Transverse colon (tissue), 4 donors: Measurements from ENCODE around the gene ANKS3. TPM values are rescaled to one million over a fixed set of nuclear protein-coding genes. Genes with fewer than 3 reads are reported as not detected.

Experiments
- DNase-seq: peaks from one replicate; pipeline ENCODE4 v3.0.0-alpha.2; 2019
- H3K27ac ChIP-seq, 4 donors: fragments of 200-600 bp; sonication (generic); 2 replicates each; pipeline ENCODE4 v1.5.1; 2016 to 2018; ENCODE audit warnings: inconsistent platforms in 4 of 4
- H3K27me3 ChIP-seq: fragments of 200-600 bp; sonication (generic); 2 replicates; pipeline ENCODE4 v1.5.1; 2017; ENCODE audit warnings: inconsistent platforms
- H3K36me3 ChIP-seq, 4 donors: fragments of 200-600 bp; sonication (generic); 2 replicates each; pipeline ENCODE4 v1.5.1; 2017 to 2019; ENCODE audit warnings: inconsistent platforms in 4 of 4
- H3K4me1 ChIP-seq, 4 donors: fragments of 200-600 bp; sonication (generic); 2 replicates each; pipeline ENCODE4 v1.5.1; 2017 to 2020; ENCODE audit warnings: inconsistent platforms in 4 of 4
- H3K4me3 ChIP-seq, 4 donors: fragments of 200-600 bp; sonication (generic); 1 replicate in 1 of 4; 2 replicates in 3 of 4; pipeline versions ENCODE4 v1.5.1 to v1.6.1; 2017 to 2019; ENCODE audit warnings: inconsistent platforms in 4 of 4
- H3K9me3 ChIP-seq, 2 donors: fragments of 200-600 bp; sonication (generic); 2 replicates each; pipeline ENCODE4 v1.5.1; 2017 to 2019; ENCODE audit warnings: inconsistent platforms in 2 of 2
- EP300 ChIP-seq: sonication (generic); formaldehyde crosslinking; IDR thresholded peaks from one replicate; pipeline ENCODE4 v1.6.1; 2017; ENCODE audit warnings: antibody characterized with exemption, low read depth
- POLR2A ChIP-seq: fragments of 450-650 bp; IDR thresholded peaks from one replicate; pipeline ENCODE4 v1.6.1; 2016; ENCODE audit warnings: antibody characterized with exemption, mild to moderate bottlenecking, moderate library complexity
- POLR2AphosphoS5 ChIP-seq, 3 donors: sonication (generic); formaldehyde crosslinking; IDR thresholded peaks; one replicate each; pipeline ENCODE4 v1.6.1; 2016; ENCODE audit warnings: antibody characterized with exemption in 3 of 3
- WGBS, 2 donors: methylation state at CpG; one replicate each; pipeline ENCODE4 v1.1.5; 2018; ENCODE audit warnings: low coverage in 1 of 2; 5-methylcytosine and 5-hydroxymethylcytosine counted together
- in situ Hi-C, 4 donors: fragments of 200-750 bp; cut with MboI; loops; one replicate each; pipeline versions ENCODE4 v1.15.0 to v1.15.1; 2017; ENCODE audit warnings: low sequenced_read_pairs in 3 of 4, low pct_ligation_motif_present in 1 of 4, low pct_unique_long_range_greater_than_20kb in 1 of 4
- intact Hi-C: fragments of 100-400 bp; cut with DNase I; formaldehyde crosslinking; loops from one replicate; pipeline ENCODE4 v1.15.1; 2023; ENCODE audit warnings: low total_unique reads
- total RNA-seq, 4 donors: library from RNA; depleted of rRNA; stranded (reverse); fragments of >200 nt; gene quantifications; one replicate each; pipeline ENCODE4 v1.1.0, GENCODE V29; 2016
- TF ChIP-seq, protein P1 (sequence below), 5 experiments: fragments of 200-600 bp in 3 of 5; fragments of 450-650 bp in 2 of 5; sonication (generic) in 3 of 5; IDR thresholded peaks; 1 replicate in 2 of 5; 2 replicates in 3 of 5; pipeline ENCODE4 v1.5.1; 2016 to 2017; ENCODE audit warnings: antibody characterized with exemption in 5 of 5, inconsistent platforms in 3 of 5, mild to moderate bottlenecking in 2 of 5, moderate library complexity in 1 of 5

Gene ANKS3
- total RNA-seq, 4 donors from 2014 or later = 14.9 to 38.4 (median 25.0) TPM

DNA sequence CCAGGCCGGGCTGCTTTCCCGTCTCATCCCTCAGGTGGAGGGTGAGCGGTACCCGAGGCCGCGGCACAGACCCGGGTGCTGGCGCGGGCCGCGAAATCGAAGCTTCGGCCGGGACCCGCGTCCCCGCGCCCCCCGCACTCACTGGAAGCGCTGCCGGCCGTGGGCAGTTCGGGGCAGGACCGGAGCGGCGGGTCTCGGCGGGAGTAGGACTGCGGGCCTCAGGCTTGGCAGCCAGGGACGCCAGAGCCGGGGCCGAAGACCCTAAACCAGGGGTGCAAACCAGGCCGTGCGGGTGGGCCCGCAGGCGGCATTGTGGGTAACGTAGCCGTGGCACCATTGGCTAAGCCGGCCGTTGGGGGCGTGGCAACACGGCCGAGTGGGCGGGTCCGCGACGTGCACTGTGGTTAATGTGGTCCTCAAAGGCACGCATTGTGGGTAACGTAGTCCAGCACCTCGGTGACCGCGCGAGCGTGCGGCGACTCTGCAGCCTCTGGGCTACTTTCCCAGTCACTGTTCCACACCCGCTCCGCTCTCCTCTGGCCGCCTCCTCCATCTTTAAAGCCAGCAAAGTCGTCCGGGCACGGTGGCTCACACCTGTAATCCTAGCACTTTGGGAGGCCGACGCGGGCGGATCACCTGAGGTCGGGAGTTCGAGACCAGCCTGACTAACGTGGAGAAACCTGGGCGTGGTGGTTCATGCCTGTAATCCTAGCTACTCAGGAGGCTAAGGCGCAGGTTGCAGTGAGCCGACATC lies 33.0 kb upstream of the ANKS3 start, which contains the start of gene ZNF500:
TSS of gene ZNF500 (minus strand) at position 288 of the 754 bp plus-strand sequence. CDS start 1,184 bp downstream, outside the sequence.
- DNase-seq = peak; percentile 99
- 3% methylated on average over 62 of the region's 72 CpGs; no CpG with 5 or more reads in 1 of the 2 donors for WGBS, 2 donors
- Histone ChIP-seq H3K4me1 (peaks cover 11 to 37% (median 26%) of the 10 kb centered on the region in 4 donors), H3K27me3 (no peaks in the 10 kb centered on the region), H3K4me3 (peak within 1 kb of the TSS; percentile 73 to 96 (median 92)), H3K36me3 (peaks cover 0 to 6% (median under 1%) of the 10 kb centered on the region in 4 donors), H3K27ac (peak within 1 kb of the TSS; percentile 91 to 96 (median 93)), H3K9me3 (no peaks in the 10 kb centered on the region)
- TF ChIP-seq, protein P1, sequence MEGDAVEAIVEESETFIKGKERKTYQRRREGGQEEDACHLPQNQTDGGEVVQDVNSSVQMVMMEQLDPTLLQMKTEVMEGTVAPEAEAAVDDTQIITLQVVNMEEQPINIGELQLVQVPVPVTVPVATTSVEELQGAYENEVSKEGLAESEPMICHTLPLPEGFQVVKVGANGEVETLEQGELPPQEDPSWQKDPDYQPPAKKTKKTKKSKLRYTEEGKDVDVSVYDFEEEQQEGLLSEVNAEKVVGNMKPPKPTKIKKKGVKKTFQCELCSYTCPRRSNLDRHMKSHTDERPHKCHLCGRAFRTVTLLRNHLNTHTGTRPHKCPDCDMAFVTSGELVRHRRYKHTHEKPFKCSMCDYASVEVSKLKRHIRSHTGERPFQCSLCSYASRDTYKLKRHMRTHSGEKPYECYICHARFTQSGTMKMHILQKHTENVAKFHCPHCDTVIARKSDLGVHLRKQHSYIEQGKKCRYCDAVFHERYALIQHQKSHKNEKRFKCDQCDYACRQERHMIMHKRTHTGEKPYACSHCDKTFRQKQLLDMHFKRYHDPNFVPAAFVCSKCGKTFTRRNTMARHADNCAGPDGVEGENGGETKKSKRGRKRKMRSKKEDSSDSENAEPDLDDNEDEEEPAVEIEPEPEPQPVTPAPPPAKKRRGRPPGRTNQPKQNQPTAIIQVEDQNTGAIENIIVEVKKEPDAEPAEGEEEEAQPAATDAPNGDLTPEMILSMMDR (IDR thresholded peaks at IDR 0.05) = no peak
- TF ChIP-seq POLR2AphosphoS5 (IDR thresholded peaks at IDR 0.05) (peak; percentile 83 to 90 (median 85)), POLR2A (peak; percentile 69)
- intact Hi-C loops (loop anchor here (5.0 kb wide), 1 partner anchor 35 kb away; the partner anchor contains the start of gene ROGDI), in situ Hi-C loops (no loop called here)

DNA sequence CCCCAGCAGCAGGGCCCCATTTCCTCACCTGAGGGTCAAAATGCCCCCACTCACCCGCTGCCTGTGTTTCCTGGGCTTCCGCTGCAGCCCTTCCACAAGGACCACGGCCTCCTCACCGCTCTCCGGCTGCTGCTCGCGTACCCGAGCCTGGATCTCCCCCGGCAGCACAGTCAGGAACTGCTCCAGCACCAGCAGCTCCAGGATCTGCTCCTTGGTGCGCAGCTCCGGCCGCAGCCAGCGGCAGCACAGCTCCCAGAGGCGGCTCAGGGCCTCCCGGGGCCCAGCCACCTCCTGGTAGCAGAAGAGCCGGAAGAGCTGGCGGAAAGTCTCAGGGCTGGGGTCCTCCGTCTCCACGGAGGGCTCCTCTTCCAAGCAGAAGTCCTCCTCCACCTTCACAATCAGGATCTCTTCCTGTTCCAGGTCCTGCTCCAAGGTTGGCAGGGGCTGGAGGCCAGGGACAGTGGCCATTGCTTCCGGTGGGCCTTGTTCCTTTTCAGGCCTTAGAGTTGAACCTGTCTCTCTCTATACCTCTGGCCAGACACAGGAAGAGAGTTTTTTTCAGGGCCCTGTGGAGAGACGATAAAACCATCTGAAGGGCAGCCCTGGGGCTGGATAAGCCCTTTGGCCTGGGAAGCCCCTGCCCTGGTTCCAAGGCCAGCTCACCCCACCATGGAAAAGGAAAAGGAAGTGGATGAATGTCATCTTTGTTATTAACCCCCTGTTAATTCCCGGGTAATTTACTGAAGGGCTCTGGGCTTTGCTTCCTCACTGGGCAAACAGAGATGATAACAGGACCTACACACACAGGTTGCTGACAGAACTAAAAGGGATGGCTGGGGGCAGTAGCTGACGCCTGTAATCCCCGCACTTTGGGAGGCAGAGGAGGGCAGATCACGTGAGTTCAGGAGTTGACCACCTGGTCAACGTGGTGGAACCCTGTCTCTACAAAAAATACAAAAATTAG lies 31.7 kb upstream of the ANKS3 start:
- no peak for TF ChIP-seq POLR2AphosphoS5 (IDR thresholded peaks at IDR 0.05)
- no peak for TF ChIP-seq EP300
- TF ChIP-seq, protein P1 (IDR thresholded peaks at IDR 0.05) = no peak
- TF ChIP-seq POLR2A = no peak
- in situ Hi-C loops = no loop called here
- no peak for DNase-seq
- Histone ChIP-seq H3K9me3 (no peaks in the 10 kb centered on the region), H3K4me1 (peaks cover 11 to 37% (median 26%) of the 10 kb centered on the region in 4 donors), H3K27ac (peak overlapping the region; percentile 91 to 96 (median 93)), H3K4me3 (peak overlapping the region in 3 of 4 donors; percentile 73 to 93 (median 91)), H3K36me3 (peaks cover 0 to 9% (median 4%) of the 10 kb centered on the region in 4 donors), H3K27me3 (no peaks in the 10 kb centered on the region)
- WGBS, 2 donors = 81 to 100% methylated on average over 1 to 26 of the region's 26 CpGs
- intact Hi-C loops = loop anchor here (5.0 kb wide), 1 partner anchor 37 kb away; the partner anchor contains the start of gene ROGDI

DNA sequence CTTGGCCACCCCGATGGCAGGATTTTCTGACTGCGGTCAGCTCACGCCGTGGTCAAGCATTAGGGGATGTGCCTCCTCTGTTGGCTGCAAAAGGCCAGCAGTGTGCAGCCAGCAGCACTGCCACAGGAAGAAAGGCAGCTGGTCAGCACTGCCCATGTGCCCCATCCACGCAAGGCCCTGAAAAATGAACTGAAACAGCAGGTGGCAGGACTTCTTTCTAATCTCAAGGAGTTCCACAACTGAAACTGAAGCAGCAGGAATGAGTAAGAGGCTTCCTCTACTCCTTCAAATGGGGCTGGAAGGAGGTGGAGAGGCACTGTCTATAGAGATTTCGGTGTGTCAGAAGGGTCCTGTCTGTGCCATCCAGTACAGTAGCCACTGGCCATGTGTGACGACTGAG lies 29.7 kb upstream of the ANKS3 start:
- Histone ChIP-seq H3K4me3 (no peak overlapping the region), H3K9me3 (no peaks in the 10 kb centered on the region), H3K36me3 (peaks cover 0 to 20% (median 10%) of the 10 kb centered on the region in 4 donors), H3K4me1 (peaks cover 11 to 31% (median 25%) of the 10 kb centered on the region in 4 donors), H3K27ac (no peak overlapping the region), H3K27me3 (no peaks in the 10 kb centered on the region)
- DNase-seq = no peak
- in situ Hi-C loops (no loop called here), intact Hi-C loops (no loop called here)
- 88% methylated on average over 7 of the region's 7 CpGs; no CpG with 5 or more reads in 1 of the 2 donors for WGBS, 2 donors
- TF ChIP-seq POLR2A (no peak), POLR2AphosphoS5 (IDR thresholded peaks at IDR 0.05) (no peak), EP300 (no peak)
- TF ChIP-seq, protein P1 (IDR thresholded peaks at IDR 0.05) = no peak
